GM21447 (cell line): ENCODE results near the gene HSH2D.
"Not testable (repeated sequence)": the region's sequence is repeated elsewhere in the genome, so short reads cannot be mapped to it uniquely, and the experiment has no call there.

Experiments used
- ATAC-seq: cut with Tn5 transposase; IDR thresholded peaks from one replicate; pipeline ENCODE4 v1.9.1; 2021; ENCODE audit not compliant: unreplicated experiment

Gene HSH2D

DNA sequence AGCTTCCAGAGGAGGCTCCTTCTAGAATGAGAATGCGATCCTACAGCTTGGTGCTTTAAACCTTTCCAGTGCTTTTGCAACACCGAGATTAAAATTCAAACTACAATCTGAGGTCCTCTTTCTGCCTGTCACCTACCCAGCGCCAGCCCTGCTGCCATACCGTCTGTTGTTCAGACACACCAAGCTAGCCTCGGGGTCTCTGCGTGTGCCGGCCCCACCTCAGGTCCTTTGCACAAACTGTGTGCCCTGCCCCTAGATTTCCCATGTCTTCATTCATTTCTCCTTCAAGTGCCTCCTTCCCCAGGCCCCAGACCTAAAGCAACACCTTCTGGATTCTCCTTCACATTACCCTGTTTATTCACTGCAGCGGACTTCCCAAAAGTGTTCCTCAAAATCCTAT, 11.1 kb downstream of the HSH2D start:
- no peak for ATAC-seq

DNA sequence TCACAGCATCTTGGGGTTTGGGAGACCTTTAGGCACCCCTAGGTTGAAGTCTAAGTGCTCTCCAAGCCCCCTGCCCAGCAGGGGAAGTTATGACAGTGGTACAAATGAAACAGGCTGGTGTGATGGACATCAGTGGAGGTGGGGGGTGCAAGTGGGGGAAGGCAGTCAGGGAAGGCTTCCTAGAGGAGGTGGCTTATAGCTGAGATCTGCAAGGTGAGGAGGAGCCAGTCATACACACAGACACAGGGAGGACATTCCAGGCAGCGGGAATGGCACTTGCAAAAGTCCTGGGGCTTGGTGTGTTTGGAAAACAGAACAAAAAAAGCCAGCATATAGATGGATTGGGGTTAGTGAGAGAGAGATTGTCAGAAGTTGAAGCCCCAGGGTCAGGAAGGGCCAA, 11.6 kb downstream of the HSH2D start:
- no peak for ATAC-seq

DNA sequence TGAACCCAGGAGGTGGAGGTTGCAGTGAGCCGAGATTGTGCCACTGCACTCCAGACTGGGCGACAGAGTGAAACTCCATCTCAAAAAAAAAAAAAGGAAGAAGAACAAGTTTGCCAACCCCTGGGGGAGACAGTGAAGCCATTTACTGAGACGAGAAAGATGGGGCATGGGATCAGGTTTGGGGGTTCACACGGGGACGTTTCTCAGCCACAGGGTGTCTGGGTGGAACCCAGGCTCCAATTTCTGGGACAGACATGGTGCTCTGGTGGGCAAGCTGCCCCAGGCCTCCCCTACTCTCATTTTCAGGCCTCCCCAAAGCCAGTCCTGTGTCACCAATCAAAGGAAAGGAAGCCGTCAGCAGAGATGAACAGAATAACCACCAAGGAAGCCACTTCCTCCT, 13.4 kb downstream of the HSH2D start:
- no peak for ATAC-seq

DNA sequence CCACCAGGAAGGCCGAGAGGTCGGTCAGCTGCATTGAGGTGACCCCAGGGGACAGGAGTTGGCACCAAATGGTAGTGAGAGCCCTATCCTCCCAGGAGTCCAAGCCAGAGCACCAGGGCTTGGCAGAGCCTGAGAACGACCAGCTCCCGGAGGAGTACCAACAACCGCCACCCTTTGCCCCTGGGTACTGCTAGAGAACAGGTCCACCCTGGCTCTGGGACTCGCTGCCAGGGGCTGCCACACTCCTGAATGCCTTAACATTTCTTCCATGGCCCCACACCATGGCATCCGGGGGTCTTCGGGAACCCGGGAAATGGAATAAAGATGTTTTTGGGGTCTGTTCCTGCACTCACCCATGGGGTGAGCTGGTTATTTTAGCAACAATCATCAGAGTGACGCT, 14.1 kb downstream of the HSH2D start:
- no peak for ATAC-seq

DNA sequence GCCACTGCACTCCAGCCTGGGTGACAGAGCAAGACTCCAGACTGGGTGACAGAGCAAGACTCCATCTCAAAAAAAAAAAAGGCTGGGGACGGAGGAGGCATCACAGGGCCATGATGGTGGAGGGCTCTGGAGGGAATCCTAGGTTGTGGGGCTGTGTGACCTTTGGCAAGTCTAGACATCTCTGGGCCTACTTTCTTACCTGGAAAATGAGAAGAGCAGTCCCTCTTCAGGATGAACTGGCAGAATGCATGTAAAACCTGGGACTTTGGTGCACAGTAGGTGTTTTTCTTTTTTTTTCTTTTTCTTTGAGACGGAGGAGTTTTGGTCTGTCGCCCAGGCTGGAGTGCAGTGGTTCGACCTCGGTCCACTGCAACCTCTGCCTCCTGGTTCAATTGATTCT, 16.2 kb downstream of the HSH2D start:
- ATAC-seq, result no peak

DNA sequence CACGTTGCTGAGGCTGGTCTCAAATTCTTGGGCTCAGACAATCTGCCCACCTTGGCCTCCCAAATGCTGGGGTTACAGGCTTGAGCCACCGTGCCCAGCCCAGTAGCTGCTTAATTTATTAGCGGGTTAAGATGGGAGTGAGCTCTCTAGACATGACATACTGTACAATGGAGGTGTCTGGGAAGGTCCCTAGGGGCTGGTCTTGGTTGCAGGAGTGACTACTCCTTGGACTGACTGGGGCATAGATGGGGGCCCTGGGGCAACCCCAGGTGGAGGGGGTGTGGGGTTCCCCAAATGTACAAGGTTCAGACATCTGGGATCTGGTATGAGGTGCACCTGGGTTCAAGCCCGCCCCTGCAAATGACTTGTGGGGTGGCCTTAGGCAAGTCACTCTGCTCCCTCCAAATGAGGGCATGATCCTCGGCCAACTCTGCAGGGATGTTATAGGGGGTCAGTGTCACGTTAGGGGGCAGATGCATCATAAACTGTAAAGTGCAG, 17.0 kb downstream of the HSH2D start:
- ATAC-seq, result no peak

DNA sequence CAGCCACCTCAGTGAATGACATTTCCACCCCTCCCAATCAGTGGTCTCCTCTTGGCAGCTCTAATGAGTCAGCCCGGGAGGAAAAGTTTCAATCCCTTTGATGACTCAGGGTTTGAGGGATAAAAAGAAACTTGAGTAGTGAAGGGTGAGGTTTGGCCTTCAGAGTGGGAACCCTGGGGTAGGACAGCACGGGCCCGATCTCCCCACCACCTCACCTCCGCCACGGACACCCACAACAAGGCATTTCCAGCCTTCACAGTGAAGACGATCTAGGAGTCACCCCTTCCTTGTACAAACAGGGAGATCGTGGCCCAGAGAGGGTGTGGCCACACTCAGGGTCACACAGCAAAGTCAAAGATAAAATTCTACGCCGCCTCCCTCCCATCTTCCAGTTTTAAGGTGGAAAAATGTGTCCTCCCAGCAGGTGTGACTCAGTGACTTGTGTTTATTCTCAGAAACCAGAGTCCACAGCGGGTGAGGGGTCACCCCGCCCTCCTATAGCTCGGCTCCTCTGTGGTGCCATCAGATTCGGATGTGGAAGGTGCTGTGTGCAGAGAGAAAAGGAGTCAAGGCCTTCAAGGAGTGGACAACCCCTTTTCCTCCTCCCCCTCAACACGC, 17.6 kb downstream of the HSH2D start:
- no peak for ATAC-seq

DNA sequence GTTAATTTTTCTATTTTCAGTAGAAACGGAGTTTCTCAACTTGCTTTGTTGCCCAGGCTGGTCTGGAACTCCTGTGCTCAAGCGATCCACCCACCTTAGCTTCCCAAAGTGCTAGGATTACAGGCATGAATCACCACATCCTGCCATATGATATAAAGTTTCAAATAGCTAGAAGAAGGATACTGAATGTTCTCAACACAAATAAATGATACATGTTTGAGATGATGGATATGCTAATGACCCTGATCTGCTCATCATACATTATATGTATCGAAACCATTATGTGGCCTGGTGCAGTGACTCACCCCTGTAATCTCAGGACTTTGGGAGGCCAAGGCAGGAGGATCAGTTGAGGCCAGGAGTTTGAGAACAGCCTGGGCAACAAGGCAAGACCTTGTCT, 18.4 kb downstream of the HSH2D start:
- ATAC-seq, result no peak

DNA sequence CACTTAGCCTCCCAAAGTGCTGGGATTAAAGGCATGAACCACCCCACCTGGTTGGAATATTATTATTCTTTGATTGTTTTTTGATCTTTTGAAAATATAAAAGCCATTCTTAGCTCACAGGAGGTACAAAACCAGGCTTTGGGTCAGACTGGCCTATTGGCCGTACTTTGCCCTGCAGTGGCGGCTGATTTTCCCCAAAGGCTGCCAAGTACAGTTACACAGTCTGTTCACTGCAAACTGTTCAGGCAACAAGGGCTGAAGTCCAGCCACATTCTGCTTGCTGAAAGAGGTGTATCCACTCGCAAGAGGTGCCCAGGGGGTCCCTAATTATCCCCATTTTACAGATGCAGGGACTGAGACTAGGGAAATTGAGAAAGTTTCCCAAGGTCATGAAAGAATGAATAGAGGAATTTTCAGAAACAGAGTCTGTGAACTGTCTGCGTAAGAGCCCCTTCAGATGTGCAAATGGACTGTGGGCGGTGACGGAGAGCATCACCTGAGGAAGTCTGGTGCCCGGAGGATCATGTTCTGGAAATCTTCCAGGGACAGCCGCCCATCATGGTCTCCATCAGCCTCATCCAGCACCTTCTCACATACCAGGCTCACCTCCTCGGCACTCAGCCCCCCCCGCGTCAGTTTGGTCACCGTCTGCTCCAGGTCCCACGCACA, 20.9 kb downstream of the HSH2D start:
- ATAC-seq, result no peak

DNA sequence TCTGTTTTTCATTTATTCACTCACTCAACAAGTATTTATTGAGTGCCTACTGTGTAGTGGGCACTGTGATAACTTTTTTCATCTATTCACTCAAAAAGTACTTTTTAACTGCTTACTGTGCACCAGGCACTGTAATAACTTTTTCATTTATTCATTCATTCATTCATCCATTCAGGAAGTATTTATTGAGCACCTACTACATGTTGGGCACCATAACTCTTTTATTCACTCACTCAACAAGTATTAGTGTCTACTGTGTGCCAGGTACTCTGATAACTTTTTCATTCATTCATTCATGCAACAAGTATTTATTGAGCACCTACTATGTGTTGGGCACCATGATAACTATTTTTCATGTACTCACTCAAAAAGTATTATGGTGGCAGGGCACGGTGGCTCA, 22.9 kb downstream of the HSH2D start:
- ATAC-seq, result no peak

DNA sequence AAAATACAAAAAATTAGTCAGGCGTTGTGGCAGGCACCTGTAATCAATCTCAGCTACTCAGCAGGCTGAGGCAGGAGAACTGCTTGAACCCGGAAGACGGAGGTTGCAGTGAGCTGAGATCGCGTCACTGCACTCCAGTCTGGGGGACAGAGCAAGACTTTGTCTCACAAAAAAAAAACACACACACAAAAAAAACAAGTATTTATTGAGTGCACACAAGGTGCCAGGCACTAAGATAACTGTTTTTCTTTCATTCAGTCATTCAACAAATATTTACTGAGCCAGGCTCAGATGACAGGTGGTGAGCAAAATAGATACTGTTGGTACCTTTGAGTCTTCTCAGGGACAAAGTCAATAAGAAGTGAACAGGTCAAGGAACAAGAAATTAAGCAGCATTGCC, 23.6 kb downstream of the HSH2D start:
- ATAC-seq, result no peak

DNA sequence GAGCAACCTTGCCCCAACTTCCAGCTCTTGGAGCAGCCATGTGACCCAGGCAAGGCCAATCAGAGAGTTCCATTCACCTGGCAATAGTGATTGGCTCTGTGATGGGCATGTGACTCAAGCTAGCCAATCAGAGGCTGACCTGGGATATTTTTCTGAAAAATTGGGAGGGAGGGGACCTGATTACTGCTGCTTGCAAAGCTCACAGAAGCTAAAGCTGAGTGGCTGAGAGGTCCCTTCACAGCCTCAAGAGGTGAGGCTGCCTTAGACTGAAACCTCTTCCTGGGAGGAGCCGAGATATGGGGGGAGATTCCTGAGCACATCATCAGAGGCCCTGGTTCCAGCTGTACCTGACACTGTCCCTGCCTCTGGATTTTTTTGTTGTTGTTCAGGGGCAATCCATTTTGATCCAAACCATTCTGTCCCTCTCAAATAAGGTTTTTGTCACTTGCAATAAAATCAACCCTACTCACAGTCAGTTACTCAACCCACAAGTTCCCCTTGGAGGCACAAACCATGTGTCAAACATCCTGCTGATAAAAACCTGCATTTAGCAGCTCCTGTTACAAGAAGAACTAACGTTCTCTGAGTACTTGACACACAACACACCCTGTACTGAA, 25.1 kb downstream of the HSH2D start:
- no peak for ATAC-seq

DNA sequence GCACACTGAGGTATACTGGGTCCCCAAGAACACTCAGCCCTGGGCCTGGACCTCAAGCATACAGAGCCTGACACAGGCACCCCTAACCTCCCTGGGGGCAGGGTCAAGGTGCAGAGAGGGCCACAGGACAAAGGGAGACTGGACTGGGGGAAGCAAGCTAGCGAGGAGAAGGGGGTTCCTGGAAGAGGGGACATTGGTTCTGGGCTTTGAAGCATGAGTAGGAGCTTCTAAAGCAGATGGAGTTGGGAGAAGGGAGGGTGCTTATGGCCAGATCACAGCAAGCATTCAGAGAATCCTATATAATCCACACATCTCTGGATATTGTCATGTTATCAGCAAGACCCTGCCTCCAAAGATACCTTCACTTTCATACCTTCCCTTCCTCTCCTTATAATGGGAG, 26.6 kb downstream of the HSH2D start:
- no peak for ATAC-seq

DNA sequence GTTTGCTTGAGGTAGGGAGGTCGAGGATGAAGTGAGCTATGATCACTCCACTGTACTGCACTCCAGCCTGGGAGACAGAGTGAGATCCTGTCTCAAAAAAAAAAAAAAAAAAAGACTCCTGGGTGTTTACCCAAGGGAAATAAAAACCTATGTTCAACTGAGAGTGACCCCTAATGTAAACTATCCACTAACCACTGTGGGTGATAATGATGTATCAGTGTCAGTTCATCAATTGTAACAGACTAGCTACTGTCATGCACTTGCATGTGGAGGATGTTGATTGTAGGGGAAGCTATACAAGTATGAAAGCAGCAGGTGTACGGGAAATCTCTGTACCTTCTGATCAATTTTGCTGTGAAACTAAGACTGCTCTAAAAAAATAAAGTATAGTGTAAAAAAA, 32.5 kb downstream of the HSH2D start:
- no peak for ATAC-seq

DNA sequence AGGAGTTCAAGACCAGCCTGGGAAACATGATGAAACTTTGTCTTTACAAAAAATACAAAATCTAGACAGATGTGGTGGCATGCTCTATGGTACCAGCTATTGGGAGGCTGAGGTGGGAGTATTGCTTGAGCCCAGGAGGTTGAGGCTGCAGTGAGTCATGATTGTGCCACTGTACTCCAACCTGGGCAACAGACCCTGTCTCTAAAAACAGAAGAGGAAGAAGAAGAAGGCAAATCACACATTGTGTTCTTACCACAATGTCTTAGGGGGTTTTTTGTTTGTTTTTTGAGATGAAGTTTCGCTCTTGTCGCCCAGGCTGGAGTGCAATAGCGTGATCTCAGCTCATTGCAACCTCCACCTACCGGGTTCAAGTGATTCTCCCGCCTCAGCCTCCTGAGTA, 35.4 kb downstream of the HSH2D start:
- ATAC-seq, result not testable (repeated sequence)

DNA sequence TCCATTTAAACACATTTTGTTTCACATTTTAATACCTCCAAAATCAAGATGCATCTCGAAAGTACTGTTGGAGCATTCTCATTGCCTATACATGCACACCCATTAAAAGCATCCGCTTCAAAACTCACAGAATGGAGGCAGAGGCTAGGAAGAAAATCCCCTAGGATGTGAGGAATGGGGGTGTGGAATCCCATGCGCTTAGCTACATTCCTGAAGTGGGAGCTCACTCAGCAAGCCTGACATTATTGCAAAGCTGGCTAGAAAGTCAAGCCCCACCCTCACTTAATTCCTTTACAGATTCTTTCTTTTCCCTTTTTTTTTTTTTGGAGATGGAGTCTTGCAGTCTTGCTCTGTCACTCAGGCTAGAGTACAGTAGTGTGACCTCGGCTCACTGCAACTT, 37.1 kb downstream of the HSH2D start:
- ATAC-seq, result no peak

DNA sequence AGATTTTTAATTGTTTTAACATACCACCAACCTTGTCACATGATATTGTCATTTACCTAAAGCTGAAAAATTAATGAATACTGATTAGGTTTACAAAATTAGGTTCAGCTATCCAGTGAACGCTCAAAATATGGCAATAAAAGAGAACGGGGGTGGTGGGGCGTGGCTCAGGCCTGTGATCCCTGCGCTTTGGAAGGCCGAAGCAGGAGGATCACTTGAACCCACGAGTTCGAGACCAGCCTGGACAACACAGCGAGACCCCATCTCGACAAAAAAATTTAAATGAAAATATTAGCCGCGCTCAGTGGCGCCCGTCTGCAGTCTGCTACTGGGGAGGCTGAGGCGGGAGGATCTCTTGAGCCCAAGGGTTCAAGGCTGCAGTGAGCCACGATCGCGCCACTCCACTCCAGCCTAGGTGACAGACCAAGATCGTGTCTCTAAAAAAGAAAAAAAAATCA, 41.2 kb downstream of the HSH2D start:
- ATAC-seq, result no peak

DNA sequence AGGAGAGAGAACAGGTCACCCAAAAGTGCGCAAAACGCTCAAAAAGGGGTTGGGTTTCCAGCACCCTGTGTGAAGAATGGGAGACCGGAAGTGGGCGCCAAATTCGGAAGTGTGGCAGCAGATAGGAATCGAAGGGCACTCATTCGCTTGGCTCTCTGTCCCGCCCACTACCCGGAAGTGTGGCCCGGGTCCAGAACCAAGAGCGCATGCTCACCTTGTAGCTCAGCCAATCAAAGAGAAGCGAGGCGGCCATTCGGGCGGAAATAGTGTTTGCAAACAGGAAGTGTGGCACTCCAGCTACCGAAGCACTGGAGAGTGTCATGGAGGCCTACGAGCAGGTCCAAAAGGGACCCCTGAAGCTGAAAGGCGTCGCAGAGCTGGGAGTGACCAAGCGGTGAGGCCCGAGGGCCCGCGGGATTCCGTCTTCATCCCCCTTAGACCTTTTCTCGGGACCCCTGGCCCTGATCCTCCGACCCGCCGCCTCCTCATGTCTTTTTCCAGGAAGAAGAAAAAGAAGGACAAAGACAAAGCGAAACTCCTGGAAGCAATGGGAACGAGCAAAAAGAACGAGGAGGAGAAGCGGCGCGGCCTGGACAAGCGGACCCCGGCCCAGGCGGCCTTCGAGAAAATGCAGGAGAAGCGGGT, 41.8 kb downstream of the HSH2D start, which contains the start of gene FAM32A:
FAM32A (plus strand) TSS at position 288 of the 645 bp plus-strand sequence; CDS start at position 321, 33 bp downstream.
- peak; percentile 86 for ATAC-seq

DNA sequence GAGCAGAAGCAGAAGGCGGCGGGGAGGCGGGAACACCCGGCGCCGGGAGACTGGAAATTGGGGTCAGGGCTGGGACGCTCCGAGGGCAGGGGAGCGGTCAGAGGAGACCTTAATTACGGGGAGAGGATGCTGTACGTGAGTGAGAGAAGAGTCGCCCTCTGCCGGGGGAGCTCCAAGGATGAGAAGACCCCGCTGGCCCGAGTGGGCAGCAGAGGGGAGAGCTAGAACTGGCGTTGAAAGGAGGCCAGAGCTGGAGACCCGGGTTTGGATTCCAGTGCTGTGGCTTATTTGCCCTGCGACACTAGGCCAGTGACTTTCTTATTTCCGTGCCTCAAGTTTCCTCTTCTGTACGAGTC, 42.3 kb downstream of the HSH2D start:
- ATAC-seq, result no peak

DNA sequence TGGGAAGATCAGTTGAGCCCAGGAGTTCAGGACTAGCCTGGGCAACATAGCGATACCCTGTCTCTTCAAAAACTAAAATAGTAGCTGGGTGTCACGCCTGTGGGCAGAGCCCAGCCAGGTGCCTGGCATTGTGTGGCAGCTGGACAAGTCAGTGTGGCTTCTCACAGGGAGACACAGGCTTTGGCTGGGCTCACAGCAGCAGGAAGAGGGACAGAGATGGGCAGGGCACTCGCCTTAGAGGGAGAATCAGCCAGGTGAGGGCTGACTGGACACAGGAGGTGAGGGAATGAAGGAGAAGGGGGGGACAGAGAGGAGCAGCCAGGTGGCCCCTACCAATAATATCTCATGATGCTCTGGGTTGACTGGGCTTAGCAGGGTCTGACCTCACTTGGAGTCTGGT, 45.0 kb downstream of the HSH2D start:
- ATAC-seq, result no peak

DNA sequence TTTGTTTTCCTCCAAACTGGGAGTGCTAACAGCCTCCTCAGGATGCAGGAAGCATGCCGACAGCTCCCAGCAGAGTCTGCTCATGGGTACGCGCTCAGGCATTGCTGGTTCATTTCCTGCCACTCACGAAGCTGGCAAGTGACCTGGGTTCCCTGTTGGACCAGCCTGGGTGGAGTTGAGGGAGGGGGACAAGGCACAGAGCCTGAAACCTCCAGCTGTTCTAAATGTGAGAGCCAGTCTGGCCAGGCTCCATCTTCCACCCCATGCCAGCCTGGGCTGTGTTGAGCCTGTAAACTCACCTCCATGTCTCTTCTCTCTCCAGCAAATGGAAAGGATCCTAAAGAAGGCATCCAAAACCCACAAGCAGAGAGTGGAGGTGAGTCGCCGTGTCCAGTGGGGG, 46.7 kb downstream of the HSH2D start:
- no peak for ATAC-seq

DNA sequence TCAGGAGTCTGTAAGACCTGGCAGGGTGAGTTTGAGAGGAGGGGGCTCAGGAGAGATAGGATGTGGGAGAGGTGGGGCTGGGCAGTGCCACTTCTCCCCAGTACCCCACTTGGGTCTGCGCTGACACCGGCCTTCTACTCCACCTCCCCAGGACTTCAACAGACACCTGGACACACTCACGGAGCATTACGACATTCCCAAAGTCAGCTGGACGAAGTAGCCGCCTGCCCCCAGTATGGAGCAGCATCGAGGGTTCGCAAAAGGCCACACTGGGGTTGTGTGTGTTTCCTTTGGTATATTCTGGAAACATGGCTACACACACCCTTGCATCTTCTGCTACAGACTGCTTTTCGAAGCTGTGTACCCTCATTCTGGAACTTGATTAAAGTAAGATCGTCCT, 47.3 kb downstream of the HSH2D start:
- no peak for ATAC-seq
